22Rv1 (cell line): Measurements from ENCODE around the gene TMCO4.

ENCODE experiments used
- H3K27ac ChIP-seq: fragments of 450-650 bp; 2 replicates; pipeline ENCODE4 v1.5.1; 2017
- CTCF ChIP-seq: fragments of 450-650 bp; IDR thresholded peaks from 2 replicates; pipeline ENCODE4 v1.5.1; 2017; ENCODE audit warnings: mild to moderate bottlenecking
- ZFX ChIP-seq: fragments of 450-650 bp; IDR thresholded peaks from 2 replicates; pipeline ENCODE4 v1.6.1; 2017; ENCODE audit warnings: antibody characterized with exemption, borderline replicate concordance

The TMCO4 gene

GRCh38 chr1:19737104-19737825 is 62.5 kb downstream of the TMCO4 start:
- no peak for TF ChIP-seq ZFX
- TF ChIP-seq CTCF, result no peak
- H3K27ac ChIP-seq, result no peak overlapping the region

GRCh38 chr1:19735440-19736127 is 64.1 kb downstream of the TMCO4 start:
- TF ChIP-seq ZFX, result no peak
- TF ChIP-seq CTCF, result no peak
- H3K27ac ChIP-seq, result no peak overlapping the region

- TF ChIP-seq CTCF, result no peak
- H3K27ac ChIP-seq, result no peak overlapping the region
These were observed 65.2 kb downstream of the TMCO4 start for GRCh38 chr1:19734472-19734999.

GRCh38 chr1:19734056-19734455 is 65.7 kb downstream of the TMCO4 start:
- H3K27ac ChIP-seq, result no peak overlapping the region
- TF ChIP-seq ZFX (no peak), CTCF (no peak)

- H3K27ac ChIP-seq, result no peak overlapping the region
- TF ChIP-seq ZFX (no peak), CTCF (no peak)
These were observed 66.1 kb downstream of the TMCO4 start for GRCh38 chr1:19733615-19734014.

- TF ChIP-seq ZFX (no peak), CTCF (no peak)
- H3K27ac ChIP-seq, result no peak overlapping the region
These were observed 68.3 kb downstream of the TMCO4 start for GRCh38 chr1:19731311-19731821.

- no peak overlapping the region for H3K27ac ChIP-seq
- TF ChIP-seq CTCF (no peak), ZFX (no peak)
These were observed 68.9 kb downstream of the TMCO4 start for GRCh38 chr1:19730793-19731192.
